Measurements from ENCODE around the gene ACSM3. TPM values are rescaled to one million over a fixed set of nuclear protein-coding genes. Genes with fewer than 3 reads are reported as not detected.

The ACSM3 gene
- total RNA-seq, 4 donors from 2014 or later = 4.8 to 21.5 (median 6.6) TPM

GRCh38 chr16:20789130-20789529 is 25.3 kb downstream of the ACSM3 start:
- DNase-seq (ENCODE audit: low spot score in 2 of 2) = no peak
- intact Hi-C loops (cut with DNase I; ENCODE audit: low total_unique reads) = no loop called here
- no peak overlapping the region for H3K4me3 ChIP-seq (ENCODE audit: low read depth, poor library complexity, severe bottlenecking)
- TF ChIP-seq POLR2A (IDR thresholded peaks at IDR 0.05) (no peak), CTCF (IDR thresholded peaks at IDR 0.05) (no peak)

GRCh38 chr16:20791923-20792612 is 28.3 kb downstream of the ACSM3 start:
- no peak overlapping the region for H3K4me3 ChIP-seq (ENCODE audit: low read depth, poor library complexity, severe bottlenecking)
- no peak for DNase-seq (ENCODE audit: low spot score in 2 of 2)
- intact Hi-C loops (cut with DNase I; ENCODE audit: low total_unique reads) = no loop called here
- no peak for TF ChIP-seq CTCF (IDR thresholded peaks at IDR 0.05)
- TF ChIP-seq POLR2A (IDR thresholded peaks at IDR 0.05) = no peak
- 74 to 75% methylated on average over 5 of the region's 5 CpGs for whole genome bisulfite sequencing, 2 donors

GRCh38 chr16:20798364-20798763 is 34.5 kb downstream of the ACSM3 start:
- no peak overlapping the region for H3K4me3 ChIP-seq (ENCODE audit: low read depth, poor library complexity, severe bottlenecking)
- DNase-seq (ENCODE audit: low spot score in 2 of 2) = no peak
- intact Hi-C loops (cut with DNase I; ENCODE audit: low total_unique reads) = no loop called here
- WGBS, 2 donors = 73 to 74% methylated on average over 2 of the region's 2 CpGs
- no peak for TF ChIP-seq POLR2A (IDR thresholded peaks at IDR 0.05)
- TF ChIP-seq CTCF (IDR thresholded peaks at IDR 0.05) = no peak

- no peak overlapping the region for H3K4me3 ChIP-seq (ENCODE audit: low read depth, poor library complexity, severe bottlenecking)
- no peak for DNase-seq (ENCODE audit: low spot score in 2 of 2)
- 47 to 65% methylated on average over 2 of the region's 2 CpGs for WGBS, 2 donors
- no peak for TF ChIP-seq CTCF (IDR thresholded peaks at IDR 0.05)
- no peak for TF ChIP-seq POLR2A (IDR thresholded peaks at IDR 0.05)
- intact Hi-C loops (cut with DNase I; ENCODE audit: low total_unique reads) = no loop called here
These were observed 35.8 kb downstream of the ACSM3 start for GRCh38 chr16:20799599-20799998.

- intact Hi-C loops (cut with DNase I; ENCODE audit: low total_unique reads) = no loop called here
- TF ChIP-seq POLR2A (IDR thresholded peaks at IDR 0.05) = no peak
- TF ChIP-seq CTCF (IDR thresholded peaks at IDR 0.05) = no peak
- no peak for DNase-seq (ENCODE audit: low spot score in 2 of 2)
- H3K4me3 ChIP-seq (ENCODE audit: low read depth, poor library complexity, severe bottlenecking) = no peak overlapping the region
- 53 to 67% methylated on average over 1 of the region's 1 CpG for WGBS, 2 donors
These were observed 37.5 kb downstream of the ACSM3 start for GRCh38 chr16:20801278-20801677.

GRCh38 chr16:20803192-20803560 is 39.4 kb downstream of the ACSM3 start:
- DNase-seq (ENCODE audit: low spot score in 2 of 2) = no peak
- TF ChIP-seq POLR2A (IDR thresholded peaks at IDR 0.05) = no peak
- no peak for TF ChIP-seq CTCF (IDR thresholded peaks at IDR 0.05)
- intact Hi-C loops (cut with DNase I; ENCODE audit: low total_unique reads) = no loop called here
- H3K4me3 ChIP-seq (ENCODE audit: low read depth, poor library complexity, severe bottlenecking) = no peak overlapping the region
- WGBS, 2 donors = 66 to 67% methylated on average over 2 of the region's 2 CpGs

All from lower leg skin (tissue), 4 donors.